GM19452 (cell line): ENCODE data around the gene IL17RD.
A peak's percentile ranks its signal among the peaks of the same experiment; 100 is the strongest.

ENCODE experiments used
- ATAC-seq: cut with Tn5 transposase; IDR thresholded peaks from one replicate; pipeline ENCODE4 v1.9.1; 2021; ENCODE audit not compliant: unreplicated experiment

The IL17RD gene

GRCh38 chr3:57164657-57165573, at the start of gene IL17RD:
Gene IL17RD (minus strand): TSS chr3:57165353. CDS start chr3:57165286, 67 bp downstream.
- peak; percentile 44 for ATAC-seq

- no peak for ATAC-seq
Observed at GRCh38 chr3:57206423-57206822, 41.3 kb upstream of the IL17RD start.

- no peak for ATAC-seq
Observed at GRCh38 chr3:57199895-57200297, 34.7 kb upstream of the IL17RD start, which contains the start of gene HESX1. Gene HESX1 (minus strand): TSS chr3:57199978. CDS start chr3:57199918, 60 bp downstream.

- no peak for ATAC-seq
Observed at GRCh38 chr3:57194641-57195040, 29.5 kb upstream of the IL17RD start.

- ATAC-seq: no peak
Observed at GRCh38 chr3:57192028-57192427, 26.9 kb upstream of the IL17RD start.

GRCh38 chr3:57184526-57184925, 19.4 kb upstream of the IL17RD start:
- no peak for ATAC-seq

GRCh38 chr3:57179580-57180410, 14.6 kb upstream of the IL17RD start:
- ATAC-seq: no peak

GRCh38 chr3:57176045-57176444, 10.9 kb upstream of the IL17RD start:
- ATAC-seq: no peak

- no peak for ATAC-seq
Observed at GRCh38 chr3:57173687-57174086, 8.5 kb upstream of the IL17RD start.

- ATAC-seq: no peak
Observed at GRCh38 chr3:57170946-57171345, 5.8 kb upstream of the IL17RD start.

- ATAC-seq: peak; percentile 72
Observed at GRCh38 chr3:57169872-57170623, 4.9 kb upstream of the IL17RD start.

- no peak for ATAC-seq
Observed at GRCh38 chr3:57169108-57169507, 4.0 kb upstream of the IL17RD start.

- ATAC-seq: no peak
Observed at GRCh38 chr3:57168151-57168550, 3.0 kb upstream of the IL17RD start.

GRCh38 chr3:57166660-57167059, 1.5 kb upstream of the IL17RD start:
- ATAC-seq: no peak

GRCh38 chr3:57165641-57166040, 488 bp upstream of the IL17RD start:
- no peak for ATAC-seq

- no peak for ATAC-seq
Observed at GRCh38 chr3:57164217-57164656, 916 bp downstream of the IL17RD start.

GRCh38 chr3:57163751-57164150, 1.4 kb downstream of the IL17RD start:
- no peak for ATAC-seq

- ATAC-seq: no peak
Observed at GRCh38 chr3:57161915-57162314, 3.2 kb downstream of the IL17RD start.

GRCh38 chr3:57160765-57161538, 4.2 kb downstream of the IL17RD start:
- no peak for ATAC-seq

GRCh38 chr3:57160076-57160764, 4.9 kb downstream of the IL17RD start:
- ATAC-seq: no peak
